NCI-H2196 treated with DMSO at 0.1 percent for 48 hours (cell line): ENCODE results near the gene SPATA31A5.
"Not testable (repeated sequence)": the region's sequence is repeated elsewhere in the genome, so short reads cannot be mapped to it uniquely, and the experiment has no call there.

Experiments used
- DNase-seq: peaks from one replicate; lab custom pipeline; 2025; ENCODE audit not compliant: unreplicated experiment; lab: John Stamatoyannopoulos, UW

Gene SPATA31A5

GRCh38 chr9:60914107-60914506, at the start of gene SPATA31A5:
Gene SPATA31A5, plus strand, starts transcription at chr9:60914407. Its CDS starts 29 bp downstream, at chr9:60914436.
- DNase-seq, result not testable (repeated sequence)

GRCh38 chr9:60962990-60963350, 48.8 kb downstream of the SPATA31A5 start:
- not testable (repeated sequence) for DNase-seq

- DNase-seq, result not testable (repeated sequence)
Observed at GRCh38 chr9:60966382-60966781, 52.2 kb downstream of the SPATA31A5 start.
